ENCODE measurements around the gene ARHGEF28. TPM values are rescaled to one million over a fixed set of nuclear protein-coding genes. Genes with fewer than 3 reads are reported as not detected.

The ARHGEF28 gene
- total RNA-seq, 3 donors from 2014 or later (not counting 1 experiment from before 2014, with no cell fraction given), result 2.3 to 7.1 (median 5.8) TPM

GRCh38 chr5:73853091-73853490 lies 227.1 kb downstream of the ARHGEF28 start:
- no peak overlapping the region for H3K4me3 Mint-ChIP-seq

GRCh38 chr5:73856997-73857396 lies 231.0 kb downstream of the ARHGEF28 start:
- WGBS (ENCODE audit: insufficient coverage), result 59% methylated on average over 4 of the region's 5 CpGs
- H3K27ac ChIP-seq (ENCODE audit: low read length), result no peak overlapping the region

More at GRCh38 chr5:73853091-73853490, 227.1 kb downstream of the ARHGEF28 start:
- H3K4me3 ChIP-seq (ENCODE audit: low read length), result no peak overlapping the region
- no CpG with 5 or more reads among the region's 4 CpGs for WGBS (ENCODE audit: insufficient coverage)
- Mint-ChIP-seq H3K4me1 (no peaks in the 10 kb centered on the region), H3K27me3 (ENCODE audit: low read depth in 2 of 2) (no peaks in the 10 kb centered on the region), H3K27ac (no peak overlapping the region), H3K9me3 (no peaks in the 10 kb centered on the region), H3K36me3 (no peaks in the 10 kb centered on the region)
- H3K27ac ChIP-seq (ENCODE audit: low read length), result no peak overlapping the region
- no peaks in the 10 kb centered on the region for H3K4me1 ChIP-seq (ENCODE audit: control insufficient read depth, insufficient read depth, low read length)
- H3K27me3 ChIP-seq (ENCODE audit: control insufficient read depth, insufficient read depth, low read length), result no peaks in the 10 kb centered on the region
- DNase-seq (no peak), ATAC-seq (no peak)
- no peaks in the 10 kb centered on the region for H3K36me3 ChIP-seq (ENCODE audit: control insufficient read depth, insufficient read depth, low read length)
- H3K9me3 ChIP-seq (ENCODE audit: control insufficient read depth, insufficient read depth, low read length), result no peaks in the 10 kb centered on the region
- intact Hi-C loops (cut with micrococcal nuclease), result no loop called here
- no peak for TF ChIP-seq CTCF (IDR thresholded peaks at IDR 0.05)

GRCh38 chr5:73857446-73857845 lies 231.4 kb downstream of the ARHGEF28 start:
- no peaks in the 10 kb centered on the region for H3K36me3 Mint-ChIP-seq
- H3K9me3 Mint-ChIP-seq, result no peaks in the 10 kb centered on the region
- no peak for DNase-seq
- peaks cover 0 to 3% of the 10 kb centered on the region in 2 donors for H3K27me3 Mint-ChIP-seq (ENCODE audit: low read depth in 2 of 2)
- TF ChIP-seq CTCF (IDR thresholded peaks at IDR 0.05), result no peak
- H3K27ac Mint-ChIP-seq, result no peak overlapping the region
- Histone ChIP-seq H3K36me3 (ENCODE audit: control insufficient read depth, insufficient read depth, low read length) (no peaks in the 10 kb centered on the region), H3K9me3 (ENCODE audit: control insufficient read depth, insufficient read depth, low read length) (no peaks in the 10 kb centered on the region), H3K27ac (ENCODE audit: low read length) (no peak overlapping the region), H3K4me3 (ENCODE audit: low read length) (no peak overlapping the region), H3K4me1 (ENCODE audit: control insufficient read depth, insufficient read depth, low read length) (no peaks in the 10 kb centered on the region), H3K27me3 (ENCODE audit: control insufficient read depth, insufficient read depth, low read length) (no peaks in the 10 kb centered on the region)
- intact Hi-C loops (cut with micrococcal nuclease), result no loop called here
- no peaks in the 10 kb centered on the region for H3K4me1 Mint-ChIP-seq
- no peak overlapping the region for H3K4me3 Mint-ChIP-seq
- WGBS (ENCODE audit: insufficient coverage), result no CpG with 5 or more reads among the region's 3 CpGs
- no peak for ATAC-seq

More at GRCh38 chr5:73856997-73857396, 231.0 kb downstream of the ARHGEF28 start:
- no peaks in the 10 kb centered on the region for H3K36me3 ChIP-seq (ENCODE audit: control insufficient read depth, insufficient read depth, low read length)
- TF ChIP-seq CTCF (IDR thresholded peaks at IDR 0.05), result no peak
- H3K4me1 ChIP-seq (ENCODE audit: control insufficient read depth, insufficient read depth, low read length), result no peaks in the 10 kb centered on the region
- H3K27me3 ChIP-seq (ENCODE audit: control insufficient read depth, insufficient read depth, low read length), result no peaks in the 10 kb centered on the region
- H3K9me3 ChIP-seq (ENCODE audit: control insufficient read depth, insufficient read depth, low read length), result no peaks in the 10 kb centered on the region
- DNase-seq (no peak), ATAC-seq (no peak)
- no peak overlapping the region for H3K4me3 ChIP-seq (ENCODE audit: low read length)
- Mint-ChIP-seq H3K27ac (no peak overlapping the region), H3K27me3 (ENCODE audit: low read depth in 2 of 2) (peaks cover 0 to 3% of the 10 kb centered on the region in 2 donors), H3K36me3 (no peaks in the 10 kb centered on the region), H3K4me3 (no peak overlapping the region), H3K9me3 (no peaks in the 10 kb centered on the region), H3K4me1 (no peaks in the 10 kb centered on the region)
- intact Hi-C loops (cut with micrococcal nuclease), result no loop called here

GRCh38 chr5:73858054-73858453 lies 232.1 kb downstream of the ARHGEF28 start:
- DNase-seq (no peak), ATAC-seq (no peak)
- no peaks in the 10 kb centered on the region for H3K36me3 Mint-ChIP-seq
- H3K4me3 ChIP-seq (ENCODE audit: low read length), result no peak overlapping the region
- no peak overlapping the region for H3K27ac Mint-ChIP-seq
- peaks cover 0 to 3% of the 10 kb centered on the region in 2 donors for H3K27me3 Mint-ChIP-seq (ENCODE audit: low read depth in 2 of 2)
- H3K9me3 ChIP-seq (ENCODE audit: control insufficient read depth, insufficient read depth, low read length), result no peaks in the 10 kb centered on the region
- H3K4me1 Mint-ChIP-seq, result no peaks in the 10 kb centered on the region
- H3K4me3 Mint-ChIP-seq, result no peak overlapping the region
- H3K27ac ChIP-seq (ENCODE audit: low read length), result no peak overlapping the region
- intact Hi-C loops (cut with micrococcal nuclease), result no loop called here
- H3K4me1 ChIP-seq (ENCODE audit: control insufficient read depth, insufficient read depth, low read length), result no peaks in the 10 kb centered on the region
- no peaks in the 10 kb centered on the region for H3K36me3 ChIP-seq (ENCODE audit: control insufficient read depth, insufficient read depth, low read length)
- TF ChIP-seq CTCF (IDR thresholded peaks at IDR 0.05), result no peak
- 88% methylated on average over 4 of the region's 4 CpGs for WGBS (ENCODE audit: insufficient coverage)
- no peaks in the 10 kb centered on the region for H3K27me3 ChIP-seq (ENCODE audit: control insufficient read depth, insufficient read depth, low read length)
- no peaks in the 10 kb centered on the region for H3K9me3 Mint-ChIP-seq
